SK-N-SH (cell line): ENCODE data around the gene TRAF1. TPM values are rescaled to one million over a fixed set of nuclear protein-coding genes. Genes with fewer than 3 reads are reported as not detected.
A peak's percentile ranks its signal among the peaks of the same experiment; 100 is the strongest.

Experiments used
- CTCF ChIA-PET: fragments of 300-600, 350-600 bp; formaldehyde crosslinking; extraction: SDS; loops from one replicate; lab custom pipeline; 2021; lab: Yijun Ruan, JAX
- POLR2A ChIA-PET: fragments of 350-600 bp; sonication (Branson Sonifier 250); formaldehyde crosslinking; extraction: SDS; loops from one replicate; lab custom pipeline; 2020; ENCODE audit warnings: antibody characterized with exemption, inconsistent platforms; lab: Yijun Ruan, JAX
- DNase-seq: peaks from one replicate; pipeline ENCODE4 v3.0.0; 2012
- H2AFZ ChIP-seq: fragments of 200-600 bp; sonication (generic); 2 replicates; pipeline ENCODE4 v1.8.1; 2016; ENCODE audit warnings: antibody characterized with exemption, mild to moderate bottlenecking, low read depth
- H3F3A ChIP-seq: fragments of 200-600 bp; sonication (generic); replicated peaks from 2 replicates; pipeline ENCODE3; 2016; ENCODE audit warnings: antibody characterized with exemption, mild to moderate bottlenecking; ENCODE audit not compliant: insufficient read depth
- H3K27ac ChIP-seq, 2 experiments: fragments of 200-500 bp in 1 of 2; fragments of 200-600 bp in 1 of 2; sonication (Bioruptor generic) in 1 of 2; sonication (generic), shearing (Covaris generic) in 1 of 2; 2 replicates each; pipeline versions ENCODE4 v1.5.1 to v1.6.1; 2014 to 2016; ENCODE audit warnings: low read depth in 2 of 2, inconsistent platforms in 1 of 2, low read length in 1 of 2, mild to moderate bottlenecking in 1 of 2, mixed read lengths in 1 of 2
- H3K27me3 ChIP-seq: fragments of 200-600 bp; sonication (generic), shearing (Covaris generic); 2 replicates; pipeline ENCODE4 v1.6.1; 2016; ENCODE audit warnings: mixed run types; ENCODE audit not compliant: insufficient read depth
- H3K36me3 ChIP-seq, 2 experiments: fragments of 200-500 bp in 1 of 2; fragments of 200-600 bp in 1 of 2; sonication (Bioruptor generic) in 1 of 2; sonication (generic) in 1 of 2; replicated peaks in 1 of 2; 2 replicates each; pipeline versions ENCODE3 to v1.5.1; 2014 to 2016; ENCODE audit warnings: low read length in 1 of 2, mild to moderate bottlenecking in 1 of 2; ENCODE audit not compliant: insufficient read depth in 2 of 2, control insufficient read depth in 1 of 2
- H3K4me1 ChIP-seq, 2 experiments: fragments of 200-500 bp in 1 of 2; fragments of 200-600 bp in 1 of 2; sonication (Bioruptor generic) in 1 of 2; sonication (generic), shearing (Covaris generic) in 1 of 2; 2 replicates each; pipeline versions ENCODE4 v1.5.1 to v1.6.1; 2014 to 2016; ENCODE audit warnings: low read depth in 1 of 2, low read length in 1 of 2, mixed run types in 1 of 2; ENCODE audit not compliant: insufficient read depth in 2 of 2, control insufficient read depth in 1 of 2
- H3K4me2 ChIP-seq: fragments of 200-600 bp; sonication (generic), shearing (Covaris generic); 2 replicates; pipeline ENCODE4 v1.6.1; 2017; ENCODE audit warnings: mixed run types
- H3K4me3 ChIP-seq, 2 experiments: fragments of 200-500 bp in 1 of 2; fragments of 200-600 bp in 1 of 2; sonication (Bioruptor generic) in 1 of 2; sonication (generic), shearing (Covaris generic) in 1 of 2; 2 replicates each; pipeline versions ENCODE4 v1.5.1 to v1.8.1; 2014 to 2016; ENCODE audit warnings: low read depth in 2 of 2, inconsistent platforms in 1 of 2, low read length in 1 of 2, mild to moderate bottlenecking in 1 of 2, mixed read lengths in 1 of 2, moderate library complexity in 1 of 2
- H3K79me2 ChIP-seq: fragments of 200-600 bp; sonication (generic); 2 replicates; pipeline ENCODE4 v1.8.1; 2017; ENCODE audit warnings: mild to moderate bottlenecking; ENCODE audit not compliant: insufficient read depth
- H3K9ac ChIP-seq: fragments of 200-600 bp; sonication (generic); 2 replicates; pipeline ENCODE4 v1.6.1; 2017; ENCODE audit warnings: mixed run types
- H3K9me2 ChIP-seq: fragments of 200-600 bp; sonication (generic); 2 replicates; pipeline ENCODE4 v1.6.1; 2017; ENCODE audit warnings: mixed run types
- H3K9me3 ChIP-seq: fragments of 200-600 bp; sonication (generic); 2 replicates; pipeline ENCODE4 v1.6.1; 2017; ENCODE audit warnings: mixed run types, mild to moderate bottlenecking, moderate library complexity
- H4K20me1 ChIP-seq: fragments of 200-600 bp; sonication (generic); 2 replicates; pipeline ENCODE4 v1.6.1; 2017; ENCODE audit warnings: mild to moderate bottlenecking, mixed run types; ENCODE audit not compliant: insufficient read depth
- CTCF ChIP-seq: fragments of 200-600 bp; sonication (generic); IDR thresholded peaks from 2 replicates; pipeline ENCODE4 v1.6.1; 2017; ENCODE audit warnings: antibody characterized with exemption, mild to moderate bottlenecking, moderate library complexity
- EP300 ChIP-seq, 2 experiments: IDR thresholded peaks; 2 replicates each; pipeline versions ENCODE4 v1.4.0 to v1.6.1; 2012; ENCODE audit warnings: borderline replicate concordance in 1 of 2, low read depth in 1 of 2, low read length in 1 of 2
- FOSL2 ChIP-seq: IDR thresholded peaks from 2 replicates; pipeline ENCODE4 v1.4.0; 2012; ENCODE audit warnings: low read depth, mild to moderate bottlenecking, moderate library complexity, borderline replicate concordance
- FOXJ3 ChIP-seq: sonication (generic); formaldehyde crosslinking; IDR thresholded peaks from 2 replicates; pipeline ENCODE4 v1.5.1; 2020; ENCODE audit warnings: mild to moderate bottlenecking, missing genetic modification reagents
- FOXM1 ChIP-seq: IDR thresholded peaks from 2 replicates; pipeline ENCODE4 v1.4.0; 2012; ENCODE audit warnings: low read depth, mild to moderate bottlenecking
- GABPA ChIP-seq: IDR thresholded peaks from 2 replicates; pipeline ENCODE4 v1.4.0; 2012; ENCODE audit warnings: low read depth, mild to moderate bottlenecking
- GATA2 ChIP-seq: sonication (generic); formaldehyde crosslinking; IDR thresholded peaks from 2 replicates; pipeline ENCODE4 v1.5.0; 2020; ENCODE audit warnings: mild to moderate bottlenecking, missing genetic modification reagents
- JUND ChIP-seq: IDR thresholded peaks from 2 replicates; pipeline ENCODE4 v1.4.0; 2012
- MAX ChIP-seq: IDR thresholded peaks from 2 replicates; pipeline ENCODE4 v1.4.0; 2012; ENCODE audit warnings: low read depth
- MXI1 ChIP-seq: IDR thresholded peaks from 2 replicates; pipeline ENCODE4 v1.6.1; 2012; ENCODE audit warnings: mild to moderate bottlenecking, low read depth, low read length, improper control_type of control experiment
- NFIC ChIP-seq: IDR thresholded peaks from 2 replicates; pipeline ENCODE4 v1.4.0; 2012; ENCODE audit warnings: borderline replicate concordance
- NRF1 ChIP-seq: IDR thresholded peaks from 2 replicates; pipeline ENCODE4 v1.6.1; 2012; ENCODE audit warnings: low read depth, mild to moderate bottlenecking, low read length
- PBX3 ChIP-seq: IDR thresholded peaks from 2 replicates; pipeline ENCODE4; 2012
- RCOR1 ChIP-seq: fragments of 150-350 bp; IDR thresholded peaks from 2 replicates; pipeline ENCODE4 v1.6.1; 2017; ENCODE audit warnings: antibody characterized with exemption, low read length
- REST ChIP-seq: IDR thresholded peaks from 2 replicates; pipeline ENCODE4 v1.6.1; 2012; ENCODE audit warnings: mild to moderate bottlenecking, low read depth, low read length, moderate library complexity
- RXRA ChIP-seq: IDR thresholded peaks from 2 replicates; pipeline ENCODE4 v1.4.0; 2012; ENCODE audit warnings: low read depth, mild to moderate bottlenecking, borderline replicate concordance
- SMC3 ChIP-seq: IDR thresholded peaks from 2 replicates; pipeline ENCODE4 v1.6.1; 2012; ENCODE audit warnings: low read depth, low read length, improper control_type of control experiment
- TCF12 ChIP-seq: IDR thresholded peaks from 2 replicates; pipeline ENCODE4 v1.4.0; 2012
- USF2 ChIP-seq: fragments of 150-350 bp; IDR thresholded peaks from 2 replicates; pipeline ENCODE4 v1.6.1; 2017; ENCODE audit warnings: antibody characterized with exemption, low read length, low read depth, borderline replicate concordance
- YY1 ChIP-seq: IDR thresholded peaks from 2 replicates; pipeline ENCODE4 v1.4.0; 2012; ENCODE audit warnings: low read depth, mild to moderate bottlenecking
- ZBTB33 ChIP-seq: IDR thresholded peaks from 2 replicates; pipeline ENCODE4 v1.4.0; 2012; ENCODE audit warnings: low read depth, borderline replicate concordance
- WGBS: methylation state at CpG from one replicate; pipeline ENCODE4 v1.1.6; 2017; ENCODE audit warnings: low lambda C conversion rate; 5-methylcytosine and 5-hydroxymethylcytosine counted together
- polyA plus RNA-seq, 3 experiments: library from polyadenylated mRNA; depleted of rRNA; stranded (reverse); fragments of >200 nt; gene quantifications; 2 replicates each; pipeline ENCODE4 v1.2.3, GENCODE V29; 2012

TRAF1 gene
- polyA plus RNA-seq, 1 of the 3 experiments (the other 2 are of a cell fraction), result 1.2 TPM

- DNase-seq, result no peak
- peak overlapping the region; percentile 13; the same call in 1 of the 2 replicates for H3K4me2 ChIP-seq
- POLR2A ChIA-PET, result no interaction called here
- no peak; the same call in none of the 2 replicates for TF ChIP-seq TCF12
- no peak for TF ChIP-seq GATA2
- TF ChIP-seq RCOR1, result no peak
- TF ChIP-seq USF2, result no peak
- TF ChIP-seq MAX, result no peak
- no peak for TF ChIP-seq EP300 (IDR thresholded peaks at IDR 0.05; ENCODE audit: borderline replicate concordance in 1 of 2, low read depth in 1 of 2, low read length in 1 of 2)
- no peak for TF ChIP-seq YY1
- TF ChIP-seq MXI1, result no peak
- TF ChIP-seq RXRA, result no peak
- peak; percentile 55; the same call in 1 of the 2 replicates for TF ChIP-seq REST
- no peak for TF ChIP-seq ZBTB33
- TF ChIP-seq NFIC, result peak; percentile 77
- TF ChIP-seq JUND, result peak; percentile 31; the same call in 1 of the 2 replicates
- no peak for TF ChIP-seq NRF1
- no peak for TF ChIP-seq SMC3
- no peak for TF ChIP-seq GABPA
- TF ChIP-seq PBX3, result peak; percentile 50
- TF ChIP-seq CTCF, result no peak
- TF ChIP-seq FOXM1, result no peak
- no peak for TF ChIP-seq FOXJ3
- 0 out of 2 replicates have a peak, but pooled peaks have one; percentile 13 for TF ChIP-seq FOSL2
Observed at GRCh38 chr9:120942186-120943001, 15.8 kb upstream of the TRAF1 start.

More at GRCh38 chr9:120942186-120943001, 15.8 kb upstream of the TRAF1 start:
- Histone ChIP-seq H3K9me2 (no peaks in the 10 kb centered on the region), H3K27me3 (no peaks in the 10 kb centered on the region), H4K20me1 (no peaks in the 10 kb centered on the region), H3K4me3 (no peak overlapping the region), H3K27ac (no peak overlapping the region; a peak in 1 of 4 replicates), H3F3A (peaks cover 11% of the 10 kb centered on the region), H3K79me2 (no peaks in the 10 kb centered on the region), H3K9ac (no peak overlapping the region), H3K36me3 (no peaks in the 10 kb centered on the region), H2AFZ (no peak overlapping the region), H3K4me1 (peaks cover 6 to 17% of the 10 kb centered on the region in 2 experiments; a peak in 3 of 4 replicates), H3K9me3 (no peaks in the 10 kb centered on the region)
- CTCF ChIA-PET, result interaction anchor here (1.1 kb wide), 1 partner anchor 11 kb away, joined by 3 read pairs; no protein-coding TSS in a partner anchor
- WGBS, result 62% methylated on average over 5 of the region's 8 CpGs
